ENCODE measurements around the gene PRKCSH.

DNA sequence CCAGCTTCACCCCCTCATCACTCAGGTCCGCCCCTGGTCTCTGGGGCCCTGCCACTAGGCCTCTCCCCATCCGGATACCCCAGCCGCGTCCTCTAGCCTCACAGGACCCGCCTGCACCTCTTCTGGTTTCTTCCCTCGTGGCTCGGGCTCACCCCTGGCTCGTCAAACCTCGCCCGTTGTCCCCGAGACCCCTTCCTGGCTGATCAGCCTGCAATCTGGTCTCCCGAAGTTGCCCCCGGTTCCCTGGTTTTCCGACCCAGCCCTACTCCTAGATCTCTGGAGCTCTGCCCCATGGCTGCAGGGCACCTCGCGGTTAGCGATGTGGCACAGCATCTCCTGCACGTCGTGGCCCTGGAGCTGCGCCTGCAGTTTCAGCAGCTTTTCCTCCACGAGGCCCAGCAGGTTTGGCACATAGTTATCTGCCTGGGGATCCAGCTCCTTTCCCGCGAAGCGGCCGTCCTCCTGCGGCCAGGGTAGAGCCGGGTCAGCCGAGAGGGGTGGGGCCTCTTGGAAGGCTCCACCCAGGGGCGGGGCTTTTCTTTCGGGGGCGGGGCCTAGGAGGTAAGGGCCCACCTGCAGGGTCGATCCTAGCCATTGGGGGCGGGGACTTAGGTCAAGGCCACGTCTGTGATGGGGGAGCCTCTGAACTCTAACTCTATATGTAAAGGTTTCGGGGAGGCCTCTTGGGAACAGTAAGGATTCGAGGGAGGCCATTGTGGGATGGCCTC is 13.9 kb upstream of the PRKCSH start:
- TF ChIP-seq TAF1 (IDR thresholded peaks at IDR 0.05; ENCODE audit: borderline replicate concordance, low read depth, low read length) (no peak), RCOR1 (IDR thresholded peaks at IDR 0.05; ENCODE audit: low read length) (no peak), RXRA (IDR thresholded peaks at IDR 0.05; ENCODE audit: borderline replicate concordance, low read depth) (no peak), POLR2AphosphoS5 (IDR thresholded peaks at IDR 0.05; ENCODE audit: low read depth, low read length) (no peak), FOXJ3 (CRISPR knock-in tag; IDR thresholded peaks at IDR 0.05) (no peak)
- TF ChIP-seq, protein P1, sequence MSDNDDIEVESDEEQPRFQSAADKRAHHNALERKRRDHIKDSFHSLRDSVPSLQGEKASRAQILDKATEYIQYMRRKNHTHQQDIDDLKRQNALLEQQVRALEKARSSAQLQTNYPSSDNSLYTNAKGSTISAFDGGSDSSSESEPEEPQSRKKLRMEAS (IDR thresholded peaks at IDR 0.05; ENCODE audit: low read depth): no peak
- TF ChIP-seq, protein P2, sequence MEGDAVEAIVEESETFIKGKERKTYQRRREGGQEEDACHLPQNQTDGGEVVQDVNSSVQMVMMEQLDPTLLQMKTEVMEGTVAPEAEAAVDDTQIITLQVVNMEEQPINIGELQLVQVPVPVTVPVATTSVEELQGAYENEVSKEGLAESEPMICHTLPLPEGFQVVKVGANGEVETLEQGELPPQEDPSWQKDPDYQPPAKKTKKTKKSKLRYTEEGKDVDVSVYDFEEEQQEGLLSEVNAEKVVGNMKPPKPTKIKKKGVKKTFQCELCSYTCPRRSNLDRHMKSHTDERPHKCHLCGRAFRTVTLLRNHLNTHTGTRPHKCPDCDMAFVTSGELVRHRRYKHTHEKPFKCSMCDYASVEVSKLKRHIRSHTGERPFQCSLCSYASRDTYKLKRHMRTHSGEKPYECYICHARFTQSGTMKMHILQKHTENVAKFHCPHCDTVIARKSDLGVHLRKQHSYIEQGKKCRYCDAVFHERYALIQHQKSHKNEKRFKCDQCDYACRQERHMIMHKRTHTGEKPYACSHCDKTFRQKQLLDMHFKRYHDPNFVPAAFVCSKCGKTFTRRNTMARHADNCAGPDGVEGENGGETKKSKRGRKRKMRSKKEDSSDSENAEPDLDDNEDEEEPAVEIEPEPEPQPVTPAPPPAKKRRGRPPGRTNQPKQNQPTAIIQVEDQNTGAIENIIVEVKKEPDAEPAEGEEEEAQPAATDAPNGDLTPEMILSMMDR (IDR thresholded peaks at IDR 0.05): no peak
- TF ChIP-seq, protein P3, sequence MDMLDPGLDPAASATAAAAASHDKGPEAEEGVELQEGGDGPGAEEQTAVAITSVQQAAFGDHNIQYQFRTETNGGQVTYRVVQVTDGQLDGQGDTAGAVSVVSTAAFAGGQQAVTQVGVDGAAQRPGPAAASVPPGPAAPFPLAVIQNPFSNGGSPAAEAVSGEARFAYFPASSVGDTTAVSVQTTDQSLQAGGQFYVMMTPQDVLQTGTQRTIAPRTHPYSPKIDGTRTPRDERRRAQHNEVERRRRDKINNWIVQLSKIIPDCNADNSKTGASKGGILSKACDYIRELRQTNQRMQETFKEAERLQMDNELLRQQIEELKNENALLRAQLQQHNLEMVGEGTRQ (IDR thresholded peaks at IDR 0.05; ENCODE audit: borderline replicate concordance, low read depth, low read length): no peak

Data from SK-N-SH (cell line).